IPS-NIHi7 (cell line): ENCODE results near the gene GIMAP8.
"Not testable (repeated sequence)": the region's sequence is repeated elsewhere in the genome, so short reads cannot be mapped to it uniquely, and the experiment has no call there.

Experiments
- DNase-seq: peaks from one replicate; pipeline ENCODE4 v3.0.0; 2012; ENCODE audit warnings: mixed read lengths; ENCODE audit errors: extremely low spot score

The GIMAP8 gene

GRCh38 chr7:150435390-150436073 is 14.9 kb upstream of the GIMAP8 start:
- DNase-seq = no peak

DNA sequence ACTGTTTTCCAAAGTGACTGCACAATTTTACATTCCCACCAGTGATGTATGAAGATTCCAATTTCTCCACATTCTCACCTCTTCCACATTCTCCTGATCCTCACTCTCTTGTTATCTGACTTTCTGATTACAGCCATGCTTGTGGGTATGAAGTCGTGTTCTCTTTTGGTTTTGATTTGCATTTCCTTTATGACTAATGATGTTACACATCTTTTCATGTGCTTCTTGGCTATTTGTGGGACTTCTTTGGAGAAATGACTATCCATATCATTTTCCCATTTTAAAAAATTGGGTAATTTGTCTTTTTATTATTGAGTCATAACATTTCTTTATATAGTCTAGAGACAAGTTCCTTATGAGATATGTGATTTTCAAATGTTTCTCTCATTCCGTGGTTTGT is 10.5 kb upstream of the GIMAP8 start:
- no peak for DNase-seq

- DNase-seq = no peak
Observed at GRCh38 chr7:150441524-150441923, 8.9 kb upstream of the GIMAP8 start.

GRCh38 chr7:150442811-150443210 is 7.6 kb upstream of the GIMAP8 start:
- DNase-seq = no peak

DNA sequence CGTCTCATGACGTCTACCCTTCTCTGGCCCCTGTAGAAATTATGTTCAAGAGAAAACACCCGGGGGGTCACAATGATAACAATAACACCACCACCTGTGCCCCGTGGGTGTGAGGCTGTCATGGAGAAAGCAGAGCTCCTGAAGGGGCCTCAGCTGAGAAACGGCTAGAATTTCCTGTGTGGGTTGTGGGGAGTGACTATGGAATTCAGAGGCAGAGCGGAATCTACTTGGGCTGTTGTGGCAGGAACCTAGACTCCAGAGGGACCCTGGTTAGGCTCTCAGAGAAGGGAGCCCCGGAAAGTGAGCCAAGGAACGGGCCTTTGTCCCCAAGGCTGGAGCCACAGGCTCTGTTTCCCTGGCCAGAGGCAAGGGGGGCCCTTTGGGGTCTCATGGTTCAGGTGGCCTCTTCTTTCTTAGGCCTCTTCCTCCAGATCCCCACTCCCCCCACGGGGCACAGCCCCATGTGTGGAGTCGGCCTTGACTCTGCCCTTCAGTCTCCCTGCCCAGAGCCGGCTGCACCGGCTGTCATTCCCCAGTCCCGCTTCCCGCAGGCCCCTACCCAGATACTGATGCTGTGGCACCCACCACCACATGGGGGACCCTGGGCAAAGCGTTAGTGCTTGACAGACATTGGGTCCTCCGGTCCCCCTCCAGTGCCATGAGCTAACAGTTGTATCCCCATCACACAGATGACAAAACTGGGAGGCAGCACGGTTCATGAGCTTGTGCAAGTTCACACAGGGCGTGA is 6.5 kb upstream of the GIMAP8 start:
- DNase-seq = no peak

GRCh38 chr7:150444674-150445365 is 5.6 kb upstream of the GIMAP8 start:
- no peak for DNase-seq

- DNase-seq = no peak
Observed at GRCh38 chr7:150446288-150446938, 4.0 kb upstream of the GIMAP8 start.

- no peak for DNase-seq
Observed at GRCh38 chr7:150447966-150448788, 2.3 kb upstream of the GIMAP8 start.

DNA sequence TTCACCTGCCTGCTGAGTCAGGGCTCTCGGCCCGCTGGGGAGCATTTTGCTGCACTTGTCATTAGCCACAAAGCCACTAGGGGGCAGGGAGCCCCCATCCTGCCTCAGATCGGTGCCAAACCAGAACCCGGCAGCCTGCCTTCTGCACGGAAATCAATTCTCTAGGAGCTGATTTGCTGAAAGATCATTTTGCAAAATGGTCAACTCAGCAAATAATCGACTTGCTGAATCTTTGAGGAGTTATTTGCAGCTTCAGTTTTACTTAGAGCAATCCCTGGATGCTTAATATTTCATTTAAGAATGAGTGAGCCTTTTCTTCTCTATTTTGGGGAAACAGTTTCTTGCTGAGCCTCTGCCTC is 1.7 kb upstream of the GIMAP8 start:
- DNase-seq = peak; percentile 95

GRCh38 chr7:150449206-150449952 is 1.1 kb upstream of the GIMAP8 start:
- no peak for DNase-seq

DNA sequence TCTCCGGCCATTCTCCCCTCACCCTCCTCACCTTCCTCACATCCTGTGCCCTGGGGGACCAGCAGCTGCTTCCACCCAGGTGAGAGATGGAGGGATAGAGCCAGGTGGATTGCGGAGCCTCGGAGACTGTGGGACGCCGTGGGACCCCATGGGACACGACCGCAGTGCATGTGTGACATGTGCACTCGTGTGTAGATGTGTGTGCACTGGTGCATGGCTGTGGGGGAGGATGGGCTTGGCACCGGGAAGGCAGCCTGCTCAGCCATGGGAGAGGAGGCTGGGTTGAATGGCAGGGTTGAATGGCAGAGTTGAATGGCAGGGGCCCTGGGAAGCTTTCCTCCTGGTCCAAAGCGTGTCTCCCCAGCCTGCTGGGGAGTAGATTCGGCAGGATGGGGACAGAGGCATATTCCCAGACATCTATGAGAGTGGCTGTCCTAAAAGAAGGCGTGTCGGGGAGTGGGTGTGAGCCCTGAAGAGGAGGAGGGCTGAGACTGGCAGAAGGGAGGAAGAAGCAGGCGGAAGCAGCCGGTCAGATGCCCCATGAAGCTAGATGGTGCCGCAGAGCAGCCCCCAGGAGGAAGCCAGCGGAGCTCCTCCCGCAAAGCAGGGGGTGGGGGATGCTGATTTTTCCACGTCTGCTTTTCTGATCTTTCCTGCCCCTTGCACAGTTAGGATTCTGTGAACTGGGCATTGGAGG is 815 bp downstream of the GIMAP8 start:
- DNase-seq = no peak

GRCh38 chr7:150451833-150452461 is 1.5 kb downstream of the GIMAP8 start:
- DNase-seq = no peak

DNA sequence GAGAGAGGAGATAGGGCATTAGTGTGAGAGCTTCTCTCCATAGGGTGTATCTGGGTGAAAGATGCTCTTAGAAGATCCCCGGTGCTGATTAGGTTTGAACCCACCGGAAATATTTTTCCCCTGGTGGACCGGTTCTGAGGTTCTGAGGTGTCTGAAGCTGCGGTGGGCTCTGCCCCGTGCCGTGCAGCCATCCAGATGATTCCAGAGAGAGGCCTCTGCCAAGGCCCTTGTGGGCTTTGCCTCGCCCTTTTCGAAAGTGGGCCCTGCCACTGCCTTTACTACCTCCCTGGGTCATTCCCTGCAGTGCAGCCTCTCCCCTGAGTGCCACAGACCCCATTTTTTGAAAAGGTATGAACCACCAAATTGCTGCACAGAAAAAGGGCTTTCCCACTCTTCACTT is 2.8 kb downstream of the GIMAP8 start:
- DNase-seq = no peak

- no peak for DNase-seq
Observed at GRCh38 chr7:150453892-150454291, 3.5 kb downstream of the GIMAP8 start.

DNA sequence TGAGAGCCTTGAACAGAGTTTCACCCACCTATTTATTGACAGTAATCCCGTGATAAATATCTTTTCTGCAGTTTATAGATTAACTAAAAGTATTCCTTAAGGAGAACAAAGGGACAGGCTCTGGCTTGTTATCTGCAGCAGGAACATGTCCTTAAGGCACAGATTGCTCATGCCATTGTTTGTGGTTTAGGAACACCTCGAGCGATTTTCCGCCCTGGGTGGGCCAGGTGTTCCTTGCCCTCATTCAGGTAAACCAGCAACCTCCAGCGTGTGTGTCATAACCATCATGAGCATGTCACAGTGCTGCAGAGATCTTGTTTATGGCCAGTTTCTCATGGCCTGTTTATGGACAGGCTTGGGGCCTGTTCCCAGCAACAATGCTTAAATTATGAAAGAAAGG is 6.6 kb downstream of the GIMAP8 start:
- not testable (repeated sequence) for DNase-seq

GRCh38 chr7:150458235-150458634 is 7.8 kb downstream of the GIMAP8 start:
- no peak for DNase-seq

GRCh38 chr7:150458756-150459155 is 8.3 kb downstream of the GIMAP8 start:
- DNase-seq = no peak

- DNase-seq = no peak
Observed at GRCh38 chr7:150461520-150461919, 11.1 kb downstream of the GIMAP8 start.

DNA sequence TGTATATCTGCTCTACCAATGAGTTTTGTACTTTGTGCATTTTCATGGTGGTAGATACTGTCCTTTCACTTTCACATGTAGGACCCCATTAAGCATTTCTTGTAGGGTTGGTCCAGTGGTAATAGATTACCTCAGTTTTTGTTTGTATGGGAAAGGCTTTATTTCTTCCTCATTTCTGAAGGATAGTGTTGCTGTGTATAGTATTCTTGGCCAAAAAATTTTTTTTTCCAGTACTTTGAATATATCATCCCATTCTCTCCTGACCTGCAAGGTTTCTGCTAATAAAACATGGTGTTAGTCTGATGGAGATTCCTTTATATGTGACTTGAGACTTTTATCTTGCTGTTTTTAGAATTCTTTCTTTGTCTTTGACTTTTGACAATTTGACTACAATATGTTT is 12.0 kb downstream of the GIMAP8 start:
- no peak for DNase-seq

GRCh38 chr7:150463461-150463860 is 13.0 kb downstream of the GIMAP8 start:
- DNase-seq = no peak
